ENCODE measurements around the gene CCDC93.

The CCDC93 gene

DNA sequence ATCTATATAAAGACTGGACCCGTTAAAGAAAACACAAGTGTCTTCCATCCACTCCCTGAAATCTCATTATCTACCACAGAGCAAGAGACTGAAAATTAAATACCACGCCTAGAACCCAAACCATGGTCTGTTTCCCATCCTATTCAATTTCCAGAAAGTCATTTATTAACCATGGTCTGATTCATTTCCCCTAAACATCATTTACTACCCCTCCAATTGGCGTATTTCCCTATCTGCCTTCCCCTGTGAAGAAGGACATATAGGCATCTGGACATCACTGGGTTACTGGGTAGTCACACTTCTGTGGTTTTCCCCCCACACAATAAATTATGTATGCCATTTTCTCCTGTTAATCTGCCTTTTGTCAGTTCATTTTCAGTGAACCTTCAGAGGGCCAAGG is 30.8 kb downstream of the CCDC93 start:
- TF ChIP-seq MYC (IDR thresholded peaks at IDR 0.05; ENCODE audit: low read depth, low read length) = no peak
- TF ChIP-seq, protein P1, sequence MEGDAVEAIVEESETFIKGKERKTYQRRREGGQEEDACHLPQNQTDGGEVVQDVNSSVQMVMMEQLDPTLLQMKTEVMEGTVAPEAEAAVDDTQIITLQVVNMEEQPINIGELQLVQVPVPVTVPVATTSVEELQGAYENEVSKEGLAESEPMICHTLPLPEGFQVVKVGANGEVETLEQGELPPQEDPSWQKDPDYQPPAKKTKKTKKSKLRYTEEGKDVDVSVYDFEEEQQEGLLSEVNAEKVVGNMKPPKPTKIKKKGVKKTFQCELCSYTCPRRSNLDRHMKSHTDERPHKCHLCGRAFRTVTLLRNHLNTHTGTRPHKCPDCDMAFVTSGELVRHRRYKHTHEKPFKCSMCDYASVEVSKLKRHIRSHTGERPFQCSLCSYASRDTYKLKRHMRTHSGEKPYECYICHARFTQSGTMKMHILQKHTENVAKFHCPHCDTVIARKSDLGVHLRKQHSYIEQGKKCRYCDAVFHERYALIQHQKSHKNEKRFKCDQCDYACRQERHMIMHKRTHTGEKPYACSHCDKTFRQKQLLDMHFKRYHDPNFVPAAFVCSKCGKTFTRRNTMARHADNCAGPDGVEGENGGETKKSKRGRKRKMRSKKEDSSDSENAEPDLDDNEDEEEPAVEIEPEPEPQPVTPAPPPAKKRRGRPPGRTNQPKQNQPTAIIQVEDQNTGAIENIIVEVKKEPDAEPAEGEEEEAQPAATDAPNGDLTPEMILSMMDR (IDR thresholded peaks at IDR 0.05; ENCODE audit: low read depth, low read length) = no peak
- no peak for TF ChIP-seq POLR2A (IDR thresholded peaks at IDR 0.05; ENCODE audit: extremely low read depth, insufficient read length)
- TF ChIP-seq MAX (IDR thresholded peaks at IDR 0.05; ENCODE audit: low read depth, low read length) = no peak
- H3K4me3 ChIP-seq (ENCODE audit: low read depth, low read length) = no peak overlapping the region
- no peak for DNase-seq (ENCODE audit: low read depth)

GRCh38 chr2:117982376-117983033 is 31.4 kb downstream of the CCDC93 start:
- TF ChIP-seq POLR2A (IDR thresholded peaks at IDR 0.05; ENCODE audit: extremely low read depth, insufficient read length) (no peak), MYC (IDR thresholded peaks at IDR 0.05; ENCODE audit: low read depth, low read length) (no peak), MAX (IDR thresholded peaks at IDR 0.05; ENCODE audit: low read depth, low read length) (no peak)
- TF ChIP-seq, protein P1 (IDR thresholded peaks at IDR 0.05; ENCODE audit: low read depth, low read length) = no peak
- no peak for DNase-seq (ENCODE audit: low read depth)
- H3K4me3 ChIP-seq (ENCODE audit: low read depth, low read length) = no peak overlapping the region

- H3K4me3 ChIP-seq (ENCODE audit: low read depth, low read length) = no peak overlapping the region
- TF ChIP-seq MAX (IDR thresholded peaks at IDR 0.05; ENCODE audit: low read depth, low read length) (no peak), POLR2A (IDR thresholded peaks at IDR 0.05; ENCODE audit: extremely low read depth, insufficient read length) (no peak), MYC (IDR thresholded peaks at IDR 0.05; ENCODE audit: low read depth, low read length) (no peak)
- TF ChIP-seq, protein P1 (IDR thresholded peaks at IDR 0.05; ENCODE audit: low read depth, low read length) = no peak
- DNase-seq (ENCODE audit: low read depth) = no peak
Measured at GRCh38 chr2:117981810-117982209, 32.1 kb downstream of the CCDC93 start.

- DNase-seq (ENCODE audit: low read depth) = peak; percentile 29
- TF ChIP-seq, protein P1 (IDR thresholded peaks at IDR 0.05; ENCODE audit: low read depth, low read length) = no peak
- no peak for TF ChIP-seq POLR2A (IDR thresholded peaks at IDR 0.05; ENCODE audit: extremely low read depth, insufficient read length)
- TF ChIP-seq MAX (IDR thresholded peaks at IDR 0.05; ENCODE audit: low read depth, low read length) = no peak
- no peak for TF ChIP-seq MYC (IDR thresholded peaks at IDR 0.05; ENCODE audit: low read depth, low read length)
- no peak overlapping the region for H3K4me3 ChIP-seq (ENCODE audit: low read depth, low read length)
Measured at GRCh38 chr2:117980783-117981676, 32.8 kb downstream of the CCDC93 start.

DNA sequence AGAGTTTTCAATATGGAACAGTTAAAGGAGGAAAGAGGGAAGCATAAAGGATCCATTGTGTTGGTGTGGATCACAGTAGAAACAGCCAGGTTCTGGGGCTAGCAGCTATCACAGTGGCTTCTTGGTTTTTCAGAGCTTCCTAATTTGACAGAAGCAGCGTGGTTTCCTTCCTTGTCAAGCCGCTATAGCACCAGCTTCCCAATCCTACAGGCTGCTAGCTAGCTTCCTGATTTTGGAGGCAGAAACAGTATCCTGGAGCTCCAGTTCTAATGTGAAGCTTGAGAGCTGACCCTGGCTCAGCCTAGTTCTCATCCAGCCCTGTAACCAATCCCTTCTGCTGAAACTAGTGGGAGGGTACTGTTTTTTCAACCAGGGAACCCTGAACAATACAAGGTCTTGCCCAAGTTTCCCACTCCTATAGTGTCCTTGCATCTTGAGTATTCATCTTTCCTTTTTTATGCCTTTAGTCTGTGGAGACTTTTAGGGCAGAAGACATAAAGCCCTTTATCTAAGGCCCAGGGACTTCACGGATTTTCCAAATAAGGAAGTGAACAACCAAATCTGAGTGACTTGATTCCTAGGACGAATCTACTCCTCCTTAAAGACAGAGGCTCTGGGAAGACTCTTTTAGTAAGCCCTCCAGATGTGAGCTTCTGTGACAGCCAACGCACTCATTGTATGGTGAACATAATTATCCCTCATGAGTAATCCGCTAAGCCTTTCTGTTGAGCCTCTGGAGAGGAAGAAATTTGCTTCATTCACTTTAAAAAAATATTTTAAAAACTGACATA is 33.8 kb downstream of the CCDC93 start:
- TF ChIP-seq, protein P1 (IDR thresholded peaks at IDR 0.05; ENCODE audit: low read depth, low read length) = no peak
- TF ChIP-seq MAX (IDR thresholded peaks at IDR 0.05; ENCODE audit: low read depth, low read length) (no peak), POLR2A (IDR thresholded peaks at IDR 0.05; ENCODE audit: extremely low read depth, insufficient read length) (no peak), MYC (IDR thresholded peaks at IDR 0.05; ENCODE audit: low read depth, low read length) (no peak)
- no peak overlapping the region for H3K4me3 ChIP-seq (ENCODE audit: low read depth, low read length)
- no peak for DNase-seq (ENCODE audit: low read depth)
